Mucosa of rectum (tissue), 2 donors: ENCODE data around the gene SRF.
A peak's percentile ranks its signal among the peaks of the same experiment; 100 is the strongest.

ENCODE experiments used
- H3K27ac ChIP-seq, 2 donors: one replicate each; pipeline ENCODE4 v1.7.0; 2013; ENCODE audit warnings: inconsistent platforms in 2 of 2, low read depth in 2 of 2, low read length in 2 of 2
- H3K27me3 ChIP-seq, 2 donors: one replicate each; pipeline ENCODE4 v1.7.0; 2013; ENCODE audit warnings: low read length in 2 of 2; ENCODE audit not compliant: control insufficient read depth in 2 of 2, insufficient read depth in 2 of 2
- H3K36me3 ChIP-seq, 2 donors: one replicate each; pipeline ENCODE4 v1.7.0; 2013; ENCODE audit warnings: low read length in 2 of 2; ENCODE audit not compliant: control insufficient read depth in 2 of 2, insufficient read depth in 2 of 2
- H3K4me1 ChIP-seq, 2 donors: one replicate each; pipeline ENCODE4 v1.7.0; 2013; ENCODE audit warnings: low read length in 2 of 2, mild to moderate bottlenecking in 1 of 2; ENCODE audit not compliant: control insufficient read depth in 2 of 2, insufficient read depth in 2 of 2
- H3K4me3 ChIP-seq, 2 donors: one replicate each; pipeline ENCODE4 v1.7.0; 2013; ENCODE audit warnings: low read length in 2 of 2
- H3K9ac ChIP-seq, 2 donors: one replicate each; pipeline ENCODE4 v1.7.0; 2013; ENCODE audit warnings: low read length in 2 of 2, low read depth in 1 of 2, mild to moderate bottlenecking in 1 of 2
- H3K9me3 ChIP-seq, 2 donors: one replicate each; pipeline ENCODE4 v1.7.0; 2013; ENCODE audit warnings: low read length in 2 of 2; ENCODE audit not compliant: control insufficient read depth in 2 of 2
- donor health status: healthy.
- donor health status: Normal muscosa, but diverticular disease.

SRF gene

DNA sequence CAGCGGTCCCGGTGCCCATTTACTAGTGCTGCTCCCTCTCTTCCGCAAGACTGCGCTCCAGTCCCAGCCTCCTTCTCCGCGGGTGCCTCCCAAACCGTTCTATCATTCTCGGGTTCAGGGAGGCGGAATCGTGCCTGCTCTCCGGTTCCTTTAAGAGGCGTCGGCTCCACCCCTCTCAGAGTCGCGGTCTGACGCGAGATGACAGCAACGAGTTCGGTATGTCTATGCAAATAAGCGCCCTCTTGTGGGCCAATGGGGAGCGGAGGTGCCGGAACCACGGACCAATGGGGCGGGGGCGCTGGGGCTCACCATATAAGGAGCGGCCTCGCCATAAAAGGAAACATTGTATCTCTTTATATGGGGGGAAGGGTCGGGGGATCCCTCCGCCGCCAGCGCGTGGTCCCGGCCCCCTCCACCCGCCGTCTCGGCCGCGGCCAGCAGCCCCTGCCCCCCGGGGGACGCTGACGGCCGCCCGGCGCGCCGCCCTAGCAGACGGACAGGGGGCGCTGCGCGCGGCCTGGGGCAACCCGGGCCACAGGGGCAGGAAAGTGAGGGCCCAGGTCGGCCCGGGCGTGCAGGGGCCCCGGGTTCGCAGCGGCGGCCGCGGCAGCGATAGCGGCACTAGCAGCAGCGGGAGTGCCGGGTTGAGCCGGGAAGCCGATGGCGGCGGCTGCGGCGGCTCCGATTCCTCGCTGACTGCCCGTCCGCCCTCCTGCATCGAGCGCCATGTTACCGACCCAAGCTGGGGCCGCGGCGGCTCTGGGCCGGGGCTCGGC lies at the start of gene SRF:
Gene SRF, plus strand, starts transcription at position 339 of the 776 bp plus-strand sequence. Its CDS starts 388 bp downstream, at position 727.
- Histone ChIP-seq H3K9me3 (no peaks in the 10 kb centered on the region), H3K4me3 (peak within 1 kb of the TSS; percentile 68 to 87), H3K27ac (peak within 1 kb of the TSS; percentile 93 to 94), H3K36me3 (peaks cover 9% of the 10 kb centered on the region in 2 donors), H3K27me3 (no peaks in the 10 kb centered on the region), H3K9ac (peak within 1 kb of the TSS; percentile 79 to 95), H3K4me1 (peaks cover 35 to 39% of the 10 kb centered on the region in 2 donors)

DNA sequence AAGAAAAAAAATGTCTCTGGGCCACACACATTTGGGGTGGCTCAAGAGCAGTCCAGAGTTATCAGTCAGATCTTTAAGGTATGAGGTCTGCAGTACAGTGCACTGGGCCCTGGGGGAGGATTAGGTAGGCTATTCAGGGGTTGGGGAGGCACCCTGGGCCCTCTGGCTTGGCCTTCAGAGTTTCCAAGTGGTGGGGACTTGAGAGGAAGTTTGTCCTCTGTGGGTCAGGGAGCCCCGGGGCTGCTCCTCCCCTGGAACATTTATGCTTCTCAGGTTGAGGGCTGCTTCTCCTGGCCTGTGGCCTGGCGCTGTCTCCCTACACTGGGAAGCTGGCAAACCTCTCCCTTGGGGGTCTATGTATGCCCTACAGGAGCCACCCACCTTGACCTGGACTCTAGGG lies 48.9 kb upstream of the SRF start:
- H3K4me1 ChIP-seq, result peaks cover 0 to 7% of the 10 kb centered on the region in 2 donors
- no peak overlapping the region for H3K4me3 ChIP-seq
- H3K27ac ChIP-seq, result no peak overlapping the region
- H3K36me3 ChIP-seq, result no peaks in the 10 kb centered on the region
- H3K9ac ChIP-seq, result no peak overlapping the region
- H3K9me3 ChIP-seq, result no peaks in the 10 kb centered on the region
- H3K27me3 ChIP-seq, result no peaks in the 10 kb centered on the region

DNA sequence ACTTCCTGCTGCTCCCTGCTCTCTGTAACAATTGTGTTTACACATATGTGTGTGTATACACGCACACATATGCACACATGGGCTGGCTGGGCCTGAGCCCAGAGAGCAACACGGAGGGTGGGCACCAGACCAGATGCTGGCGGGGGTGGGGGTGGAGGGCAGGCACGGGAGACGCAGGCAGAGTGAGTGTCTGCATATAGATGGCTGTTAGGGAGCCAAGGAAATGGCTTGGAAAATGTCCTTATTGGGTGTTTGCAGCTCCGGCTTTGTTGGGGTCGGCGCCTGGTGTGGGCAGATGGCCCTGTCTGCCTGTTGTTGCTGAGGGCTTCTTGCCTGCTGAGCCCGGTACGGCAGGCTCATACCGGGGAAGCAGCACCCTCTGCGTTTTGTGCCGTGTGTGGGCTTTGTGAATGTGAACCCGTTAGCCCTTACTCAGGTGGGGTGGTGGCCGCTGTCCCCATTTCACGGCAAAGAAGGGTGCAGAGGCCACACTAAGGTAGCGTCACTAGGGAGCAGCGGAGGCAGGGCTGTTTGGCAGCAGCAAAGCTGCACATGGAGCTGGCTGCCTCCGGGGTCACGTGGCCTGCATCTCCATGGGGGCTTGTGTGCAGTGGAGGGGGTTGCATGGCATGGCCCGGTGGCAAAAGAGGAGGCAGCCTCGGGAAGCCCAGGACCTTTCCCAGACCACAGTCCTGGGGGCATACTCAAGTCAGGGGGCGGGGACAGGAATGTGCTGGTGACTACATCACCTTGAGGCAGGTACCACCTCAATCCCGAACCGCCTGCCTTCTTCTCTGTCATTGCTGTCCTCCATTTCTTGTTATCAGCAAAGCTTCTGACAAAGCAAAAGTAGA lies 47.4 kb upstream of the SRF start:
- Histone ChIP-seq H3K27ac (no peak overlapping the region), H3K4me1 (peaks cover 0 to 8% of the 10 kb centered on the region in 2 donors), H3K36me3 (no peaks in the 10 kb centered on the region), H3K9me3 (no peaks in the 10 kb centered on the region), H3K27me3 (no peaks in the 10 kb centered on the region), H3K9ac (no peak overlapping the region), H3K4me3 (no peak overlapping the region)

DNA sequence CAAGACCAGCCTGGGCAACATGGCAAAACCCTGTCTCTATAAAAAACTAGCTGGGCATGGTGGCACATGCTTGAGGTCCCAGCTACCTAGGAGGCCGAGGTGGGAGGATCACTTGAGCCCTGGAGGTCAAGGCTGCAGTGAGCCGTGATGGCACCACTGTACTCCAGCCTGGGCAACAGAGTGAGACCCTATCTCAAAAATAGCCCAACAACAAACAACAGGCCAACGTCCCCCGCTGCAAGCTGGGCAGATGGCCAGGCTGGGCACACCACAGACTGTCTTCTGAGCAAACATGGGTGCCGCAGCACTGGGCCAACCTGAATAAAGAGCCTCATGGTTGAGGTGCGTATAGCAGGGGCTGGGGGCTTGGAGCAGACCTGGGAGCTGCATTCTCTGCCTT lies 46.6 kb upstream of the SRF start:
- Histone ChIP-seq H3K27me3 (no peaks in the 10 kb centered on the region), H3K27ac (no peak overlapping the region), H3K4me3 (no peak overlapping the region), H3K36me3 (no peaks in the 10 kb centered on the region), H3K9ac (no peak overlapping the region), H3K4me1 (peaks cover 0 to 10% of the 10 kb centered on the region in 2 donors), H3K9me3 (no peaks in the 10 kb centered on the region)

DNA sequence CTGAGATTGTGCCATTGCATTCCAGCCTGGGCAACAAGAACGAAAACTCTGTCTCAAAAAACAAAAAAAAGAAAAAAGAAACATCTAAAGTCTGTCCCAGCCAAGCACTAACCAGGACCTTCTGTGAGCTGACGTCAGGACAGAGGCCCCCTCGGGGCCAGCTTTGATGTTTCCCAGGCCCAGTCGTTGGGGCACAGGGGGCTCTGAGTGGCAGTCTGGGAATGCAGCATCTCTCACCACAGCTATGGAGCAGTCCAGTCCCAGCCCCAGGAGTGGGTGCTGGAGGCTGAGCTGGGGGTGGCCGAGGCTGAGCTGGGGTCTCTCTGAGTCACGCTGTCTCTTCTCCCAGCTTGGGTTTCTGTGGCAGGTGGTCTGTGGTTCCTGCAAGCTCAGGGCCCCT lies 46.0 kb upstream of the SRF start:
- Histone ChIP-seq H3K36me3 (no peaks in the 10 kb centered on the region), H3K27me3 (no peaks in the 10 kb centered on the region), H3K9ac (no peak overlapping the region), H3K4me1 (peaks cover 0 to 13% of the 10 kb centered on the region in 2 donors), H3K4me3 (no peak overlapping the region), H3K9me3 (no peaks in the 10 kb centered on the region), H3K27ac (no peak overlapping the region)

DNA sequence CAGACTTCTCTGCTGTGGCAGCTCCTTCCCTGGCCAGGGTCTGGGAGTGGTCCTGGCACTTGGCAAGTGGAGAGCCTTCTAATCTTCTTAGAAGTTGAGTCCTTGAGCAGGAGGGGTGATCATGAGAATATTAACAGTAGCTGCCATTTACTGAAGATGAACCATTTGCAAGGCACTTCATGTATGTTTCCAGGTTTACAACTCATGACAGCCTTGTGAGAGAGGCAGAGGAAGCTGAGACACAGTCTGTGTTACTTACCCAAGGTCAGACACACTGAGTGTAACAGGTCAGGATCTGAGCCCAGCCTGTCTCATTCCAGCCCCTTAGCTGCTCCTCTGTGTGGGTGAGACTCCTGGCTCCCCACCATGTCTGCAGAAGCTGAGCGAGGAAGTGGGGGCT lies 45.5 kb upstream of the SRF start:
- Histone ChIP-seq H3K27ac (no peak overlapping the region), H3K36me3 (no peaks in the 10 kb centered on the region), H3K4me3 (no peak overlapping the region), H3K4me1 (peaks cover 0 to 13% of the 10 kb centered on the region in 2 donors), H3K9ac (no peak overlapping the region), H3K9me3 (no peaks in the 10 kb centered on the region), H3K27me3 (no peaks in the 10 kb centered on the region)

DNA sequence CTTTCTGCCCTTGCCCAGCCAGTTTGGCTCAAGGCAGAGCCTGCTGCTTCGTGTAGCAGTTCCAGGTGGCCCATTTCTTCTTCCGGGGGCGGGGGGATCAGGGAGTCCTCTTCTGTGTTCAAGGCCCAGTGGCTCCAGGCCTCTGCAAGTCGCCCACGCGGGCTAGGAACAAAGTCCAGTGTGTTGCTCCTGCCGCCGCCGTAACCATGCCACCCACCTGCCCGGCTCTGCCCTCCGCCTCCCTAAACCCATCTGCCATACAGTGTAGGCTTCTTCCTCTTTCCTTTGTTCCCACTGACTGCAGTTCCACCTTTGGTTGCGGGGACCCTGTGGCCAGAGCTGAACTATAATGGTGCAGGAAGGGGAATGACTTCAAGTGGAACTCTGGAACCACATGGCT lies 43.9 kb upstream of the SRF start:
- Histone ChIP-seq H3K27ac (no peak overlapping the region), H3K4me1 (peaks cover 0 to 13% of the 10 kb centered on the region in 2 donors)

DNA sequence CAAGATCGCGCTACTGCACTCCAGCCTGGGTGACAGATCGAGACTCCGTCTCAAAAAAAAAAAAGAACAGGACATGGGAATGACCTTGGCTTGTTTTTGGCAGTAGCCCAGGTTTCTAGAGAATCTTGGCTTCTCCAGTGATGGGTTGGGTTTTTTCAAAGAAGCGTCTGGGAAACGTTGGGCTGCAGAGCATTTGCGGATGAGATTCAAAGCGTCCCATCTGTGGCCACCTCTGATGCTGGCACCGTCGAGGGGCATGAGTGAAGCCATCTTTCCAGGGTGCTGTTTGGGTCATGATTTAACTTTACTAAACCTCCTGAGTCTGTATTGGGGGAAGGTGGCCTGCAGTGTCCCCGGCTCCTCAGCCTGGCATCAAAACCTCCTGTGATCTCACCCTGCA lies 43.2 kb upstream of the SRF start:
- Histone ChIP-seq H3K9ac (no peak overlapping the region), H3K36me3 (no peaks in the 10 kb centered on the region), H3K4me3 (no peak overlapping the region), H3K4me1 (peaks cover 0 to 13% of the 10 kb centered on the region in 2 donors), H3K27me3 (no peaks in the 10 kb centered on the region), H3K9me3 (no peaks in the 10 kb centered on the region), H3K27ac (no peak overlapping the region)

More for the DNA sequence above, 43.9 kb upstream of the SRF start:
- no peak overlapping the region for H3K9ac ChIP-seq
- H3K27me3 ChIP-seq, result no peaks in the 10 kb centered on the region
- H3K36me3 ChIP-seq, result no peaks in the 10 kb centered on the region
- no peaks in the 10 kb centered on the region for H3K9me3 ChIP-seq
- H3K4me3 ChIP-seq, result no peak overlapping the region

DNA sequence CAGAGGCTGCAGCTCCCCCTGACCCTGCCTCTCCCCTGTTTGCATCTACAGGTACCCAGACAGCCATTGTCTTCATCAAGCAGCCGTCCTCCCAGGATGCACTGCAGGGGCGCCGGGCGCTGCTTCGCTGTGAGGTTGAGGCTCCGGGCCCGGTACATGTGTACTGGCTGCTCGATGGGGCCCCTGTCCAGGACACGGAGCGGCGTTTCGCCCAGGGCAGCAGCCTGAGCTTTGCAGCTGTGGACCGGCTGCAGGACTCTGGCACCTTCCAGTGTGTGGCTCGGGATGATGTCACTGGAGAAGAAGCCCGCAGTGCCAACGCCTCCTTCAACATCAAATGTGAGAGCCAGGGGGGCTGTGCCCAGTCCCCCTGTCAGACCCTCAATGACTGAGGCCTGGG lies 42.1 kb upstream of the SRF start:
- Histone ChIP-seq H3K27ac (no peak overlapping the region), H3K9ac (no peak overlapping the region), H3K4me3 (no peak overlapping the region), H3K27me3 (no peaks in the 10 kb centered on the region), H3K36me3 (no peaks in the 10 kb centered on the region), H3K4me1 (peaks cover 0 to 13% of the 10 kb centered on the region in 2 donors), H3K9me3 (no peaks in the 10 kb centered on the region)
